Raji (cell line): ENCODE measurements around the gene SF3A2.

Experiments
- POLR2A ChIP-seq: IDR thresholded peaks from 2 replicates; pipeline ENCODE4 v1.6.1; 2011; ENCODE audit warnings: low read depth, low read length, control low read depth; ENCODE audit not compliant: insufficient read depth

SF3A2 gene

DNA sequence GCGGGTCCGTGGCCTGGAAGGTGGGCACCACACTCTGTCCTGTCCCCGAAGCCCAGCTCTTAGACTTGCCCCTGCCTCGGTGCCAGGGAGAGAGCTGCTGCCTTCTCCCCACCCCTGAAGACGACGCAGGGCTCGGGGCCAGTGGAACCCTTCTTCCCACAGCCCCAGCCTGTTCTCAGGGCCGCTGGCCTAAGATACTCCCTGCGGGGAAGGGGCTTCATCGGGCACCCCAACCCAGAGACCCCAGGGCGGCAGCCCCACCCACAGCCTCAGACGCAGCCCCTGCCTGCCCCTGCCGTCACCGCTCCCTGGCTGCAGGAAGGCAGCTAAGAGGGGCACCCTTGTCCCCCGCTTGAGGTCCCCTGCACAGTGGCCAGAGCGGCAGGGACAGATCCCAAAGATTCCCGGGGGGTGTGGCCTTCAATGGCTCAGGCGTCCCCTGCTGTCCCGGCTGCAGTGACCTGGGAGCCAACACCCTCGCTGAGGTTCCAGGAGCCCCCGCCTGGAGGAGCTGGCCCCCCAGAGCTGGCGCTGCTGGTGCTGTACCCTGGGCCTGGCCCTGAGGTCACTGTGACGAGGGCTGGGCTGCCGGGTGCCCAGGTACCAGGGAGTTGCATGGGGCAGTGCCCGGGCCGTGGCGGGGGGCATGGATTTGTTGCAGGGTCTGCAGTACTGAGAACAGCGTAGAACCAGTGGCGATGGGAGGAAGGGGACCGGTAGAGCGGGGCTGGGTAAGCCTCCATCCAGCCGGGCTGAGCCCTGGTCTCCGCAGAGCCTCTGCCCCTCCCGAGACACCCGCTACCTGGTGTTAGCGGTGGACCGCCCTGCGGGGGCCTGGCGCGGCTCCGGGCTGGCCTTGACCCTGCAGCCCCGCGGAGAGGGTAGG is 13.5 kb downstream of the SF3A2 start:
- no peak for TF ChIP-seq POLR2A

DNA sequence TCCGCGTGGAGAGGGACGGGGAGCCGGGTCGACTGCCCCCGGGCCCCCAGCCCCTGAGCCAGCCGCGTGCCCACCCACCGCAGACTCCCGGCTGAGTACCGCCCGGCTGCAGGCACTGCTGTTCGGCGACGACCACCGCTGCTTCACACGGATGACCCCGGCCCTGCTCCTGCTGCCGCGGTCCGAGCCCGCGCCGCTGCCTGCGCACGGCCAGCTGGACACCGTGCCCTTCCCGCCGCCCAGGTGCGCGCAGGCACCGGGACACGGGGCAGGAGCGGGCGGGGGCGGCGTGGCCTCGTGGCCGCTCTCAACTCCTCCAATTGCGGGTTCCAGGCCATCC is 14.1 kb downstream of the SF3A2 start:
- no peak for TF ChIP-seq POLR2A

DNA sequence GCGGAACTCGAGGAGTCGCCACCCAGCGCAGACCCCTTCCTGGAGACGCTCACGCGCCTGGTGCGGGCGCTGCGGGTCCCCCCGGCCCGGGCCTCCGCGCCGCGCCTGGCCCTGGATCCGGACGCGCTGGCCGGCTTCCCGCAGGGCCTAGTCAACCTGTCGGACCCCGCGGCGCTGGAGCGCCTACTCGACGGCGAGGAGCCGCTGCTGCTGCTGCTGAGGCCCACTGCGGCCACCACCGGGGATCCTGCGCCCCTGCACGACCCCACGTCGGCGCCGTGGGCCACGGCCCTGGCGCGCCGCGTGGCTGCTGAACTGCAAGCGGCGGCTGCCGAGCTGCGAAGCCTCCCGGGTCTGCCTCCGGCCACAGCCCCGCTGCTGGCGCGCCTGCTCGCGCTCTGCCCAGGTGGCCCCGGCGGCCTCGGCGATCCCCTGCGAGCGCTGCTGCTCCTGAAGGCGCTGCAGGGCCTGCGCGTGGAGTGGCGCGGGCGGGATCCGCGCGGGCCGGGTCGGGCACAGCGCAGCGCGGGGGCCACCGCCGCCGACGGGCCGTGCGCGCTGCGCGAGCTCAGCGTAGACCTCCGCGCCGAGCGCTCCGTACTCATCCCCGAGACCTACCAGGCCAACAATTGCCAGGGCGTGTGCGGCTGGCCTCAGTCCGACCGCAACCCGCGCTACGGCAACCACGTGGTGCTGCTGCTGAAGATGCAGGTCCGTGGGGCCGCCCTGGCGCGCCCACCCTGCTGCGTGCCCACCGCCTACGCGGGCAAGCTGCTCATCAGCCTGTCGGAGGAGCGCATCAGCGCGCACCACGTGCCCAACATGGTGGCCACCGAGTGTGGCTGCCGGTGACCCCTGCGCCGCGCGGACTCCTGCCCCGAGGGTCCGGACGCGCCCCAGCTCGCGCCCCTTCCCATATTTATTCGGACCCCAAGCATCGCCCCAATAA is 14.8 kb downstream of the SF3A2 start:
- TF ChIP-seq POLR2A: no peak

DNA sequence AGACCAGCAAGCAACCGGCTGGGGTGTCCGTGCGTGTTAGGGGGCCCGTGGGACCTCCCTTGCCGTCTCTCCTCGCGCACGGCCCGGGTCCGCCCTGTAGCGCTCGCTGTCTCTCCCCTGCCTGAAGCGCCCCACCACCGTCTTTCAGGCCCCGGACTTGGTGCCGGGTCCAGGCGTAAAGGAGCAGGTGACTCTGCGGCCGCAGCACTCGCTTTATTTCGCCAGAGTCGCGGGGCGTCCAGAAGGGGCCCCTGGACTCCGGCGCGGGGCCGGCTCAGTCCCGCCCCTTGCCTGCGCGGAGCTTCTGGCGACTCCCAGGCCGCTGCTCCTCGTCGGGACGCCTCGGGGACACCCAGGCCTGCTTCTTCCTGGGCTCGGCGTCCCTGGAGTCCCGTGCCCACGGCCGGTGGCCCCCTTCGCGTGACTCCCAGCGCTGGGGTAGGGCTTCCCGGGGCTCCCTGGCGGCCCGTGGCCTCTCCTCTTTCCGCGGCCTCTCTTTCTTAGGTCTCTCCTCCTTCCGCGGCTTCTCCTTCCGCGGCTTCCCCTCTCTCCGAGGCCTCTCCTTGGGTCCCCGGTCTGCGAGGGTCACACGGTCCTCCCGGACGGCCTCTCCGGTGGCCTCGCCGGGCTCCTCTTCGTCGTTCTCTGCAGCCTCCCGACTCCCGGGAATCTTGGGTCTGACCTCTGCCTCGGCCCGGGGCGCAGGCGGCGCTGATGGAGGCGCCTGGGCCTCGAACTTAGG is 15.6 kb downstream of the SF3A2 start:
- TF ChIP-seq POLR2A: no peak

DNA sequence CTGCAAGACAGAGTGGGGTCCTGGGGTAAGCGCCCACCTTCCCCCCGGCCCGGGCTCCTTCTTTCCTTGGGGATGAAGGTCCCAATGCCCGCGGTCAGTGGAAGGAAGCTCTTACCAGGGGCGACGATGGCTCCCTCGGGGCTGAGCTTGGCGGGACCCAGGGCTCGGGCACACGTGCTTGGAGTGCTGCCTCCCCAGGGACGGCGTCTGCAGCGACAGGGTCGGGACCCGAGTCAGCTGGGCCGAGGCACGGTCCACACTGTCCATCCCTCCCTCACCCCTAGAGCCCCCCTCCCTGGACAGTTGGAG is 16.1 kb downstream of the SF3A2 start:
- no peak for TF ChIP-seq POLR2A

DNA sequence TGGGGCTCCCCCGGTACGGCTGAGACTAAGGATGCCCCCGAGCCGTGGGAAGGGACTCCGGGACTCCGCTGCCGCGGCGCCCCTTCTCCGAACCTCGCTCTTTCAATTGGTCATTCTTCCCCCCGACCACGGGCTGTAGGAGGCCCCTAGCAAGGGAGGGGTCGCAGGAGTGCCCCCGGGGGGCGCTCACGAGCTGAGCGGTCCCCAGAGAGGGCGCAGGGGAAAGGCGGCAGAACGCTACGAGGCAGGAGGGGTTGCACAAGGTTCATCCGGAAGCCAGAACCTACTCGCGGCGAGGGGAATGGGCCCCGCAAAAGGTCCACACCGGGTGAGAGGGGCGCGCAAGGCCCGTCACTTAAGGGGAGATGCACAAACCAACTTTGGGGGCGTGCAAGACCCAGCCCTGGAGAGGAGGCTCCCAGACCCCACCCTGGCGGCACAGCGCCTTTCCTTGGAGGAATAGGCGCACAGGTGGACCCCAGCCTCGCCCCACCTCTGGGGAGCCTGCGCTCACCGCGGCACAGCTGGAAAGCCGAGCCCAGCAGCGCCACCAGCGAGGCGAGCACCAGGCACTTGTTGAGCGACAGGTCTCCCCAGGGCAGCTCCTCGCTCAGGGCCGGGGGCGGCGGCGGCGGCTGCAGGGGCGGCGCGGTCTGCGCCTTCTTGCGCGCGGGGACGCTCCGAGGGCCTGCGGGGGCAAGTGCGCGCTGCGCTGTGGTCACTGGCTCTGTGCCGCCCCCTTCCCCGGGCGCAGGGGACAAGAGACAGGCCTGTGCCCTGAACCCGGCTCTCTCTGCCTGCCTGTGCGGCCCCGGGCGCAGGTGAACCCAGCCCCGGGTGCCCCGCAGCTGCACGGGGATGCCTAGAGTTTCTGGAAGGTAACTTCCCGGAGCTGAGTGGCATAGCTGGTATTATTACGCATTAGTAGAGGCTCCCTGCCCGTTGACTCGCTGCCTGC is 16.8 kb downstream of the SF3A2 start:
- no peak for TF ChIP-seq POLR2A

DNA sequence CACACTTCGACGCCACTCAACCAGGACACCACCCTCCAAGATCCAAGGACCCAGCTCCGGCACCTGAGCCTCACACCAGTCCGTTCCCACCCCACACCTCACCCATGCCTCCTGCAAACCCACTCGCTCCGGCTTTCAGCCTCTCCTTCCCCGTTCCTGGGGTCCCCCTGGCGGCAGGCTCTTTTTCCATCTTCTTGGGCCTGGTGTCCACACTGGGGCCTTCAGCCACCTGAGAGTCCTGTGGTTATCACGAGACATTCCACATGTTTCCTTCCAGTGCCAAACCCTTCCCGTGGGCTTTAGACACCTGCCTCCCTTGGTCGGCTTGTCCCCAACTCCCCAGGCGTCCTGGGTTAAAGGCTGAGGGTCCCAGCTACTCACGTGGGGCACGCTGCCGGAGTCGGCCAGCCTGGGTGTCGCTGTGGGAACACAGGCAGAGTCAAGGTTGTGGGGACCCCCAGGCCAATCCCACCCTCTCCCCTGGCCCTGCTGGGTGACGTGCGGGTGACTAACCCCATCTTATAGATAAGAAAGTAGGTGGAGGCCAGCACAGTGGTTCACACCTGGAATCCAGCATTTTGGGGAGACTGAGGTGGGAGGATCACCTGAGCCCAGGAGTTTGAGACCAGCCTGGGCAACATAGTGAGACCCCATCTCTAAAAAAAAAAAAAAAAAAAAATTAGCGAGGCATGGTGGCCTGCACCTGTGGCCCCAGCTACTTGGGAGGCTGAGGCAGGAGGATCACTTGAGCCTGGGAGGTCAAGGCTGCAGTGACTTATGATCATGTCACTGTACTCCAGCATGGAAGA is 17.6 kb downstream of the SF3A2 start:
- TF ChIP-seq POLR2A: no peak

DNA sequence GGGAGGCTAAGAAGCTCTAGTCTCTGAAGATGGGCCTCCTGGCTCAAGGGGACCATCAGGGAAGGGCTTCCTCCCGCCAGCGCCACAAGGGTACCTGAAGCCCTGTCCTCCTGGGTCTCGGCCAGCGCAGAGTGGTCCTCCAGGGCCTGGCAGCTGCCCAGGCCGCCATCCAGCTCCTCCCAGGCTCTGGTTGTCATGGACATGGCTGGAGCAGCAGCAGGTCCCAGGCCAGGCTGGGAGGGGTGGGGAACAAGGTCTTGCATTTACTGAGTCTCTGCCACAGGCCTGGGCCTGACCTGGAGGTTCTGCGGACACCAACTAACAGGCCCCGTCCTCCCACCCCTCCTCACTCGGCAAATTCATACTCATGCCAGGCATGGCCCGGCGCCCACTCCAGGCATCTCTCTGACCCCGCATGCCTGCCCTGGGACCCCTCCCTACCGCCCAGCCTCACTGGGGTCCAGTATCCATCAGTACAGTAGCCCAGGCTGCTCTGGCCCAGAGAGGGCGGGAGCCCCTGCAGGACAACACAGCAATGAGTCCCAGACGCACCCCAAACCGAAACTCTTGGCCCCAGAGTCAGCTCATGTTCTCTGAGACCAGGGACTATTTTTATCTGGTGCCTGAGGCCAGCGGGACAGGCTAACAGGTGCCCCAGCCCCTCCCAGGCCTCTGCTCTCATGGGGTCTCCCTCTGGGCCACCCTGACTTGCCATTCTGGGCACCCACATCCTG is 18.7 kb downstream of the SF3A2 start:
- TF ChIP-seq POLR2A: no peak

DNA sequence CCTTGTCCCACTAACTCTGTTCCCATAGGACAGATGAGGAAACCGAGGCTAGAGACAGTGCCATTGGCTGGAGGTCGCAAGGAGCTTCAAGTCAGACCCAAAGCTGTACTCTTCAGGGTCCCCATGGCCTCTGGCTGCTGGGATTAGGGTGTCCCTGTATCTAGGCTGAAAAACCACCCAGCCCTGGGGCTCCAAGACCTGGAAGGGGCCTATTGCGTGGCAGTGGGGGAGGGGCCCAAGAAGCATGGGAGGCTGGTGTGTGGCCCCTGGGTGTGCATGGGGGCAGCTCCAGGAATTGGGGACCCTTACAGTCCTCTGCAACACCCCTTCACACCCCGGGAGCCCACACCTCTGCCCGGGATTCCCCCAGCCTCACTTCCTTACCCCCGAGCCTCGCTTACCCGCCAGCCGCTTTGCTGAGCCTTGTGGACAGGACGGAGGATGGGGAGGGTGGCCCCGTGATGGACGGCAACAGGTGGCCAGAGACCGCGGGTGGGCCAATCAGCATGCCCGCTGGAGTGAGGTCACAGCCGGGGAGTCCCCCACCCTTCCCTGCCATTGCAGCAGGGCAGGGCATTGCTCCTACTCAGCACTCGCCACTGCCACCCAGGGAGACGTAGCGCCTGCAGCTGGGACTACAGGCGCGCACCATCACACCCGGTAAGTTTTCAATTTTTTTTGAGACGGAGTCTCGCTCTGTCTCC is 19.5 kb downstream of the SF3A2 start, which contains the start of gene JSRP1:
JSRP1 (minus strand) TSS at position 436 of the 704 bp plus-strand sequence. CDS start 1,103 bp downstream, outside the sequence.
- TF ChIP-seq POLR2A: peak; percentile 55

DNA sequence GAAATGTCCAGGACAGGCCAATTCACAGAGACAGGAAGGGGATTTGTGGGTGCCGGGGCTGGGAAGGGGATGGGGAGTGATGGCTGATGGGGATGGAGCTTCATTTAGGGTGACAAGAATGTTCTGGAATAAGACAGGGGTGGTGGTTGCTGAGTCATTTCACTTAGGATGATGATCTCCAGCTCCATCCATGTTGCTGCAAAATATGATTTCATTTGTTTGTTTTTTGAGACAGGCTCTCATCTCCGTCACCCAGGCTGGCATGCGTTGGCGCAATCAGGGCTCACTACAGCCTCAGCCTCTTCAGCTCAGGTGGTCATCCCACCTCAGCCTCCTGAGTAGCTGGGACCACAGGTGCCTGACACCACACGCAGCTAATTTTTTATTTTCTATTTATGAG is 22.7 kb downstream of the SF3A2 start:
- TF ChIP-seq POLR2A: no peak

DNA sequence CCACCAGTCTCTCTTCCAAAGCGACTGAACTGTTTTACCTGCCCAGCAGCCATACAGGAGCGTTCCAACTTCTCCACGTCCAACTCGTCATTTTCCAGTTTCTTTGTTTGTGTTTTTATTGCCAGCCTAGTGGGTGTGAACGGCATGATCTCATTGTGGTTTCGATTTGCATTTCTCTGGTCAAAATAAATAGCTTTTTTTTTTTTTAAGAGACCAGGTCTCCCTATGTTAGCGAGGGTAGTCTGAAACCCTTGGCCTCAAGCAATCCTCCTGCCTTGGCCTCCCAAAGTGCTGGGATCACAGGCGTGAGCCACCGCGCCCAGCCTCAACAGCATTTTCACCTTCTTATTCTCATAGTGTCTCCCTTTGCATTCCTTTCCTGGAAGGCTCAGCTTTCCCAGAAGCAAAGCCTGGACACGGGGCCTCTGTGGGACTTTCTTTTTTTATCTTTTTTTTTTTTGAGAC is 23.7 kb downstream of the SF3A2 start:
- TF ChIP-seq POLR2A: no peak
